ENCODE data around the gene RBP4. TPM values are rescaled to one million over a fixed set of nuclear protein-coding genes. Genes with fewer than 3 reads are reported as not detected.

RBP4 gene
- polyA plus RNA-seq, 1 donor = 1.9 TPM

GRCh38 chr10:93595378-93596161, 5.5 kb downstream of the RBP4 start:
- no peak for DNase-seq (ENCODE audit: low read depth)

DNA sequence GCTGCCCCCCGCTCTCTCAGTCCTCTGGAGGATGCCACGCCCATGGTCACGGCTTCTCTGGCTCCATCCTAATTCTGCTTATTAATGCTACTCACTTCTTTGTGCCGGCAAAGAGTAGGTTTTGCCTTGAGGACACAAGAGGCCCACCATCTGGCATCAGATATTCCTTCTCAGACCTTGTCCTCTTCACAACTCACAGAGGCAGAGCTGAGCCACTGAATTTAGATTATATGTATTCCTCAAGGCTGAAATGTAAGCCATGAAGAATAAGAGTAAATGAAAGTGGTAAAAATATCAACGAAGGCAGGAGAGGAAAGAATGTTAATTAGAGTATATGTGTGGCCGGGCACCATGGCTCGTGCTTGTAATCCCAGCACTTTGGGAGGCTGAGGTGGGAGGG, 6.5 kb downstream of the RBP4 start:
- no peak for DNase-seq (ENCODE audit: low read depth)

DNA sequence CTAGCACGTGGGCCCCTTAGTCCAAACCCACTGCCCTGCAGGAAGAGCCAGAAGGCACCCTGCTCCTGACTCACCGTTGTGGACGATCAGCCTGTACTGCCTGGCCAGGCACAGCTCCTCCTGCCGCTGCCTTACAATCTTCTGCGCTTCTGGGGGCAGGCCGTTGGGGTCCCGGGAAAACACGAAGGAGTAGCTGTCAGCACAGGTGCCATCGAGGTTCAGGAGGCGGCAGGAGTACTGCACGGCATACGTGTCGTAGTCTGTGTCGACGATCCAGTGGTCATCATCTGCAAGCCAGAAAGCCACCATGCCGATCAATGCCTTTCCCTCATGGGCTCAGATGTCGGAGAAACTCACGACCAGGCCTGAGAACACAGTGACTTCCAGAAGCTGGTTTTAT, 7.3 kb downstream of the RBP4 start:
- DNase-seq (ENCODE audit: low read depth) = no peak

- no peak for DNase-seq (ENCODE audit: low read depth)
Measured at GRCh38 chr10:93593254-93593653, 7.8 kb downstream of the RBP4 start.

GRCh38 chr10:93591065-93591808, 9.8 kb downstream of the RBP4 start:
- DNase-seq (ENCODE audit: low read depth) = no peak

GRCh38 chr10:93590638-93591037, 10.4 kb downstream of the RBP4 start:
- DNase-seq (ENCODE audit: low read depth) = no peak

GRCh38 chr10:93589648-93590562, 11.1 kb downstream of the RBP4 start:
- no peak for DNase-seq (ENCODE audit: low read depth)

- no peak for DNase-seq (ENCODE audit: low read depth)
Measured at GRCh38 chr10:93584445-93584844, 16.6 kb downstream of the RBP4 start.

GRCh38 chr10:93580828-93581227, 20.2 kb downstream of the RBP4 start:
- DNase-seq (ENCODE audit: low read depth) = no peak

DNA sequence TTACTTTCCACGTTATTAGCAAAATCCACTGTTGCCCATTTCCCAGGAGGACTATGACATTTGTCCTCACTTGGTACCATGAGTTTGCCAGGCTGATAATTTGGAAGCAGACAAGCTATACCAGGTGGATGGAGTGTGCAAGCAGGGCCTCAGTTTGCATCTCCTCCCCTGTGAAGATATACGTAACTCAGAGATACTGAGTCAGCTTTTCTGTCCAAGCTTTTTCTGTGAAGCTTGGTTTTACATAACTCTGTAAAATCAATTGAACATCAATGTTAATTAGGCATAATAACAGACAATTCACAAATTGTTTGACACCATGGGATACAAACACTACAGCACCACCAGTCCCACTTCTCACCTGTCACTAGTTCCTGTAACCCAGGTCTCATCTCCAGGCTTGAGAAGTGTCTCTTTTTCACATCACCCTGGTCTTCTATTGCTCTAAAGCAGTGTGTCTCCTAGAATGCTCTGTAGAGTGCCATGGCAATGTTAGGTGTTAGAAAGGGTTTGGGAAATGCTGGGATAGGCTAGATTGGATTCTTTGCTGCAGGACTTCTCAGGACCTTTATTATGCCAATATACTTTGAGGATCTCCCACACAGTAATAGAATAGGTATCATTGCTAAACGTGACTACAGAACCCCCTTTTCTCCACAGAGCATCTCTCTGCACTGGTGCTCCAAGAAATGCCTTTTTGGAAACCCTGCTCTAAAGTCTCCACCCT, 20.9 kb downstream of the RBP4 start:
- DNase-seq (ENCODE audit: low read depth) = no peak

DNA sequence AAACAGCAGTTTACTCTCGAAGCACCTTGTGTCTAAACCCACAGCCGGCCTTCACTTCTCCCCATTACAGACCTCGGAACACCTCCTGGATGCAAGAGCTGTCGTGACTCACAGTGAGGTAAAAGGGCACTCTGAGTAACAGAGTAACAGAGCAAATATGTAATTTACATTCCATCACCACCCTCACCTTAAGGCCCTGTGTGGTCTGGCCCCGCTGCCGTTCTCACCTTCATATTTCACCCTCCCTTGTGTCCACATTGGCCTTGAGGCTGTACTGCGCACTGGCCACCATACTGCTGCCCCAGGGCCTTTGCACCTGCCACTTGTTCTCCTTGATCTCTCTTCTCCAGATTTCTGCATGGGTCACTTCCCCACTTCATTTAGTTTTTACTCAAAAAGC, 21.9 kb downstream of the RBP4 start:
- no peak for DNase-seq (ENCODE audit: low read depth)

DNA sequence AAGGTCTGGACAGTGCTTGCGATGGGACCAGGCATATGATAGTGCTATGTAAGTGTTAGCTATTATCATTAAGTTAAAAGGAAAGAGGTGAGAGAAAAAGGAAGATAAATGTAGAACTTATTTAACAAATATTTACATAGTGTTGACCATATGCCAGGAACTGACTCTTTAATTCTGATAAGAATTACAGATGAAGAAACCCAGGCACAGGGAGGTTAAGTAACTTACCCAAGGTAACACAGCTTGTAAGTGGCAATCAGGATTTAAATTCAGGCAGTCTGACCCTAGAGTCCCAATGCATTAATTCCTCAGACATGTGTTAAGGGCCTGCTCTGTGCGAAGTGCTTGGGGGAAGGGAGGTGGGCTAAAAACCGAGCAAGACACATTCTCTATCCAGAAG, 23.5 kb downstream of the RBP4 start:
- no peak for DNase-seq (ENCODE audit: low read depth)

DNA sequence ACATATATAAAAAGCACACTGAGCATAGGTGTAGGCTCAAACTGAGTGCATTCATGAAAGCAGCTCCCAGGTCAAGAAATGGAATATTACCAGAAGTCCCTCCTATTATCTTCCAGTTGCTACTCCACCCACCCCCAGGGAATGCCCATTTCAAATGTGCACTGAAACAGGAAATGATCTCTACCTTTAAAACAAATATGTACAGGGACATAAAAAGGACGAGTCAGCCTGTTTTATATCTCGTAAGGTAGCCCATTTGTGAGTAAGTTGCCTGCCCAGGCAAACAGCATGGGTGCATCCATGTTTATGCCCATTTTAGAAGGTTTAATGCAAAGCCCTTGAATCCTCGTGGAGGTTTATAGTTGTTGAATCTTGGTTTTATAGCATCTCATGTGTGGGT, 24.1 kb downstream of the RBP4 start:
- no peak for DNase-seq (ENCODE audit: low read depth)

DNA sequence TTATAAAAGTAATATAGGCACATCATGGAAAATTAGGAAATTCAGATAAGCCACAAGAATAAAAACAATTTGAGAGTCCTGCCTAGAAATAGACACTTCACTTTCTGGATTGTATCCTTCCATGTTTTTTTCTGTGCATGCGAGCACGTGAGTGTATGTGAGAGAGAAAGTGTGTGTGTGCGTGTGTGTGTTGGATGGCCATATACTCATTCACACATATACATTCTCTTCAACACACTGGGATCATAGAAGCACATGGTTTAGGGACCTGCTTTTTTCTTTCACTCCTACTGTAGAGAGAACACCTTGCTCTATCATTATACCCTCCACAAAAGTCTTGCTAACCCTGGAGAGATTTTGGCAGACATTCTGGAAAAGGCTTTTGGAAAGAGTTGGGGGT, 27.1 kb downstream of the RBP4 start:
- DNase-seq (ENCODE audit: low read depth) = no peak

DNA sequence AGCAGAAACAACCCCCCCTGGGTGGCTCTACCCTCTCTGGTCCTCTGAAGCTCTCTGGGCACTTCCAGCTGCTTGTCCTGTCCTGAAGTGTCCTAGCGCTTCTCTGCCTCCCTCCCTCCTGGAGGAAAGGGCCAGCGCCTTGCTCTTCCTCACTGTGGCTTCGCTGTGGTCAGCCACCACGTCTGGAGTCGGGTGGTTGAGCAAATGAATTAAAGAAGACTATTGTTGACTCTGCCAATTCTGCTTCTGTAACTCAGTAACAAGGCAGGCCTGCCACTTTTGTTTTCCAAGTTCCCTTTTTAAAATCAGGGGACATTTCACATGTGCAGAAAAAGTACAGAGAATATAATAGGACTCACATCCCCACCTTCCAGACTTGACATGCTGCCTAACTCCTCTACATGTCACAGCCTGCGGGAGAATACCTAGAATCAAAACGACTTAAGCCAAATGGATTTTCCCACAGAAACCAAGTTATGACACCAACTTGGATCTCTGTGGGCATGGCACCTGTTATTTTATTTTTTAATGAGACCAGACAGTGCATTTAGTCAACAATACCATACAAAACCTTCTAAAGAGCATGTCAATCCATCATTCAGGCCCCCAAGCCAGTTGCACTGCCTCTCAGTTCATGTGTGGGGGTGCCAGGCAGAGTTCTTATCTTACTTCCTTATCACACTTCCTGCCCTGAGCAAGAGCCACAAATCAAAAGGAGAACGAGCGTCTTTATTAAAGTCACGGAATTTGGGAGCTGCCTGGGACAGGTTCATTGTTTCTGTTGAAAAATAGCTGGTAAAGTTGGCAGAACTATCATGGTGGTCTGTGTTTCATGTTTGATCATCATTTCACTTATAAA, 27.8 kb downstream of the RBP4 start:
- DNase-seq (ENCODE audit: low read depth) = no peak

- no peak for DNase-seq (ENCODE audit: low read depth)
Measured at GRCh38 chr10:93572606-93573005, 28.4 kb downstream of the RBP4 start.

DNA sequence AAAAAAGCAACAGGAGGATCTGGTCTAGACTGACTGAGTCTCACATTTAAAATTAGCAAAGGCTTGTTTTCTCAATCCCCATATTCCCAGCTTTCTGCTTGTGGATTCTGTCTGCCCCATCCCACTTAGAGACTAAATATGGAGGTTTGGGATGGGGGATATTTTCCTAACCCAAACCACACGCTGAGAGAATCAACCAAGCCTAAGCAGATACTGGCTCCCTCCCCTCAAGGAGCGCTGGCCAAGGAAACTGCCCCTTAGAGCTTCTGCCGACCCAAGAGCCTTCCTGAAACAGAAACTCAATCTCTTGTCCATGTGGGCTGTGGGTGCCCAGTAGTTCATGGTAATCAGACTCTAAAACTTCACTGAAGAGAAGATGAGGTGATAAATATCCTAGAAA, 30.7 kb downstream of the RBP4 start:
- DNase-seq (ENCODE audit: low read depth) = no peak

DNA sequence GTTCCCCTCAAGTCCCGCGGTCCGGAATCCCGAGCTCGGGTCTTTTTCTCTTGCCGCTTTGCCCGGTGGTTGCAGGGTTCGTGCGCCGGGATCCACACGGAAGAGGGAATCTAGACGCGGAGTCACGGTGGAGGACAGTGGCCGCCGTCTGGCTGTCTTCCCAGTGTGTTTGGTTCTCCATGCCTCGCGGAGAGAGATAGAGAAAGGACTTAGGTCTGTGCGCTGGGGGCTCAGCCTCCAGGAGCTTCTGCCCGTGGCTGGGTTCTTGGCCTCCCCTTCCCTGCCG, 33.0 kb downstream of the RBP4 start:
- DNase-seq (ENCODE audit: low read depth) = no peak

DNA sequence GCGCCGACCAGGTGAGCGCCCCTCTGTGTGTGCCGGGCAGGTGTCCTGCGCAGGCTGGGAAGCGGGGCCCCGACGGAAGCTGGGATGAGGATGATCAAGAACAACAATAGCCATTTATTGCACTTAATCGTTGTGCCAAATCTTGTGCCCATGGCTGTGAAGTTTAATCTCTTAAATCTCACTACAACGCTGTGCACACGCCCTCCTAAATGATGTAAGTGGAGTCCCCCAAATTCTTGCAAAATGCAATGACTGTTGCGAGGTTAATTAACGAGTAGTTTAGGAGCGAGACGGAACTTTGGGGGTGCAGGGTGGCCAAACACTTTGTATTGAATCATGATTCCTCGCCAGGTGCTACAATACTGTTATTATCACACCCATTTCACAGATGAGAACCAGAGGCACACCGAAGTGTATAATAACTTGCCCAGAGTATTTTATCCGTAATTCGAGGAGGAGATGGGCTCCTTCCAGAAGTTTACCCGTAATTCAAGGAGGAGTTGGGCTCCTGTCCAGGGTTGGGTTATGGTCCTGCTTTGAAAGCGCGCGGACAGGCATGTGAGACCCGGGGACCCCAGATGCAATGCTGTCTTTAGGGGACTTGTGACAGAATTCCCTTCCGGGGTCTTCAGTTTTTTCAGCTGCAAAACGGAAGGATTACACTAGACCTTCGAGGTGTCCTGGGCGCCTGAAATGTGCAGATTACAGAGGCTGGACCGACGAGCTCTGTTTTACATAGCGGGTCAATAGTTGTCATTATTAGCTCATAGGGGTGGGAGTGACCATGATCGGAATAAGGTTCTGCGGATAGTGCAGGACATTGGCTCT, 33.5 kb downstream of the RBP4 start:
- no peak for DNase-seq (ENCODE audit: low read depth)
